Suprapubic skin (tissue), 4 donors: ENCODE data around the gene HOXC4. TPM values are rescaled to one million over a fixed set of nuclear protein-coding genes. Genes with fewer than 3 reads are reported as not detected.
A peak's percentile ranks its signal among the peaks of the same experiment; 100 is the strongest.

ENCODE experiments used
- DNase-seq, 2 donors: peaks; one replicate each; pipeline ENCODE4 v3.0.0-alpha.2; 2019; ENCODE audit warnings: low spot score in 2 of 2
- H3K27ac ChIP-seq: fragments of 200-600 bp; sonication (generic); one replicate; pipeline ENCODE4 v1.5.1; 2019
- H3K27me3 ChIP-seq: fragments of 200-600 bp; sonication (generic); one replicate; pipeline ENCODE4 v1.5.1; 2019
- H3K36me3 ChIP-seq: fragments of 200-600 bp; sonication (generic); one replicate; pipeline ENCODE4 v1.5.1; 2019
- H3K4me1 ChIP-seq: fragments of 200-600 bp; sonication (generic); one replicate; pipeline ENCODE4 v1.5.1; 2019
- H3K4me3 ChIP-seq: fragments of 200-600 bp; sonication (generic); one replicate; pipeline ENCODE4 v1.5.1; 2019; ENCODE audit warnings: mild to moderate bottlenecking
- H3K9me3 ChIP-seq: fragments of 200-600 bp; sonication (generic); one replicate; pipeline ENCODE4 v1.5.1; 2019
- EP300 ChIP-seq: sonication (generic); formaldehyde crosslinking; IDR thresholded peaks from one replicate; pipeline ENCODE4 v1.6.1; 2017; ENCODE audit warnings: antibody characterized with exemption
- POLR2A ChIP-seq, 2 donors: fragments of 450-650 bp; IDR thresholded peaks; one replicate each; pipeline ENCODE4 v1.6.1; 2017; ENCODE audit warnings: antibody characterized with exemption in 2 of 2, mild to moderate bottlenecking in 2 of 2, moderate library complexity in 2 of 2
- POLR2AphosphoS5 ChIP-seq, 3 donors: sonication (generic); formaldehyde crosslinking; IDR thresholded peaks; one replicate each; pipeline ENCODE4 v1.6.1; 2017; ENCODE audit warnings: antibody characterized with exemption in 3 of 3
- WGBS: methylation state at CpG from one replicate; pipeline ENCODE4 v1.1.5; 2018; 5-methylcytosine and 5-hydroxymethylcytosine counted together
- total RNA-seq, 4 donors: library from RNA; depleted of rRNA; stranded (reverse); fragments of >200 nt; gene quantifications; one replicate each; pipeline ENCODE4 v1.1.0, GENCODE V29; 2016
- TF ChIP-seq, protein P1 (sequence below), 2 donors: fragments of 200-600 bp in 1 of 2; fragments of 450-650 bp in 1 of 2; sonication (generic) in 1 of 2; IDR thresholded peaks; one replicate each; pipeline ENCODE4 v1.5.1; 2016 to 2019; ENCODE audit warnings: antibody characterized with exemption in 2 of 2, mild to moderate bottlenecking in 1 of 2, moderate library complexity in 1 of 2

The HOXC4 gene
- total RNA-seq, 4 donors from 2014 or later, result 1.4 to 4.7 (median 1.9) TPM

DNA sequence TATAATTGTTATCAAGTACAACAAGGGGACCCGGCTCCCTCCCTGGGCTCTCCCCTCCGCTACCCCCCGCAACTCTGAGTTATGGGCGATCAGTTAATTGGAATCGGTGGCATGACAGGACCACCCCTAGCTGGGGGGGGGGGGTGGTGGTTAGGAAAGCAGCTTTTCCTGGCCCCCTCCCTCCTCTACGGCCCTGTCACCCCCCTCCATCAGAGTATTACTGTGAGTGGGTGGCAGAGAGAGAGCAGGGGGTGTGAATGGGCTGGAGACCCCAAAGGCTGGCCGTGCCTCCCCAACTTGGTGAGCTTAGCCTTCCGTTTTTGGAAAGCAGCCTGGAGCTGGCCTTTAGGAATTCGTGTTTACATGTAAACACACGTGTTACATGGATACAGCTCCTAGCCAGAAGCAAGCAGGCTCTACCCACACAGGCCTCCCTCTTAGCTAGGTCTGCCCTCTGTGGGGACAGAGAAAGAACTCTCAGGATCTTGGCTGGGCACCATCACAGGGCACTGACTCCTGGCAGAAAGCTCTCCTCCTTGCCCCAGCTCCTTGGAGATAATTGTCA, 1.1 kb upstream of the HOXC4 start:
- TF ChIP-seq, protein P1, sequence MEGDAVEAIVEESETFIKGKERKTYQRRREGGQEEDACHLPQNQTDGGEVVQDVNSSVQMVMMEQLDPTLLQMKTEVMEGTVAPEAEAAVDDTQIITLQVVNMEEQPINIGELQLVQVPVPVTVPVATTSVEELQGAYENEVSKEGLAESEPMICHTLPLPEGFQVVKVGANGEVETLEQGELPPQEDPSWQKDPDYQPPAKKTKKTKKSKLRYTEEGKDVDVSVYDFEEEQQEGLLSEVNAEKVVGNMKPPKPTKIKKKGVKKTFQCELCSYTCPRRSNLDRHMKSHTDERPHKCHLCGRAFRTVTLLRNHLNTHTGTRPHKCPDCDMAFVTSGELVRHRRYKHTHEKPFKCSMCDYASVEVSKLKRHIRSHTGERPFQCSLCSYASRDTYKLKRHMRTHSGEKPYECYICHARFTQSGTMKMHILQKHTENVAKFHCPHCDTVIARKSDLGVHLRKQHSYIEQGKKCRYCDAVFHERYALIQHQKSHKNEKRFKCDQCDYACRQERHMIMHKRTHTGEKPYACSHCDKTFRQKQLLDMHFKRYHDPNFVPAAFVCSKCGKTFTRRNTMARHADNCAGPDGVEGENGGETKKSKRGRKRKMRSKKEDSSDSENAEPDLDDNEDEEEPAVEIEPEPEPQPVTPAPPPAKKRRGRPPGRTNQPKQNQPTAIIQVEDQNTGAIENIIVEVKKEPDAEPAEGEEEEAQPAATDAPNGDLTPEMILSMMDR (IDR thresholded peaks at IDR 0.05), result no peak
- TF ChIP-seq POLR2A (IDR thresholded peaks at IDR 0.05) (no peak), POLR2AphosphoS5 (IDR thresholded peaks at IDR 0.05) (no peak)
- Histone ChIP-seq H3K4me3 (peak overlapping the region; percentile 36), H3K4me1 (peaks cover 28% of the 10 kb centered on the region), H3K27me3 (peaks cover 12% of the 10 kb centered on the region), H3K36me3 (no peaks in the 10 kb centered on the region), H3K9me3 (no peaks in the 10 kb centered on the region), H3K27ac (peak overlapping the region; percentile 12)
- DNase-seq, result no peak
- 21% methylated on average over 10 of the region's 10 CpGs for WGBS

DNA sequence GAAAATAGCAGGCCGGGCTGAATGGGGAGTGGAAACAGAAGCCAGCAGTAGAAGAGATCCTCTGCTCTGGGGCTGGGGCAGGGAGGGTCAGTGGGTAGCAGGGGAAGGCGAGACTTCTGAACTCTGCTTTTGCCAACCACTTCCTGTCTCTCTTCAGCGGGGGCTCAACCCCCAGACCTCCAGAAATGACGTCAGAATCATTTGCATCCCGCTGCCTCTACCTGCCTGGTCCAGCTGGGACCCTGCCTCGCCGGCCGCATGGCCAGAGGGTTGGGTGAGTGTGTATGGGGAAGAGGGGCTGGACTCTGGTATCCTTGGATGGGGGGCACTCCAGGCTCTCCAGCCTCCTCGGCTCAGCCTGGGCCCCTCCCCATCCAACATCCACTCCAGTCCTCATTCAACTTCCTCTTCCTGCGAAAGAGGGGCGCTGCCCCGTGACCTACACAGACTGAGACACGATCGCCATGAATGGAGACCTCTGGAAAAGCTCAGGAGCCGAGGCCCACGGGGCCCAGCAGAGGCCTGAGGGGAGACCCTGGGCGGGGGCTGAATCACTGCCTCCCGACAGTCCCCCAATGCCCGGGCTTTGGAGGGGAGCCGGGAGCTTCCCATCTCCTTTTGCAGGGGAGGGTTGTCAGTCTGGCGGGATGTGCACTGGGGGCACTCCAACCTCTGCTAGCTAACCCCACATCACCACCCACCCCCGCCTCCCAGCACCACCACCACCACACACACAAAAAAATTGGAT, 458 bp upstream of the HOXC4 start:
- peak overlapping the region; percentile 12 for H3K27ac ChIP-seq
- no peak for DNase-seq
- no peaks in the 10 kb centered on the region for H3K36me3 ChIP-seq
- no peaks in the 10 kb centered on the region for H3K9me3 ChIP-seq
- peak overlapping the region; percentile 36 for H3K4me3 ChIP-seq
- H3K4me1 ChIP-seq, result peaks cover 28% of the 10 kb centered on the region
- 36% methylated on average over 8 of the region's 22 CpGs for WGBS
- peaks cover 12% of the 10 kb centered on the region for H3K27me3 ChIP-seq
- TF ChIP-seq POLR2AphosphoS5 (IDR thresholded peaks at IDR 0.05) (no peak), POLR2A (IDR thresholded peaks at IDR 0.05) (no peak), EP300 (no peak)
- TF ChIP-seq, protein P1 (IDR thresholded peaks at IDR 0.05), result no peak

DNA sequence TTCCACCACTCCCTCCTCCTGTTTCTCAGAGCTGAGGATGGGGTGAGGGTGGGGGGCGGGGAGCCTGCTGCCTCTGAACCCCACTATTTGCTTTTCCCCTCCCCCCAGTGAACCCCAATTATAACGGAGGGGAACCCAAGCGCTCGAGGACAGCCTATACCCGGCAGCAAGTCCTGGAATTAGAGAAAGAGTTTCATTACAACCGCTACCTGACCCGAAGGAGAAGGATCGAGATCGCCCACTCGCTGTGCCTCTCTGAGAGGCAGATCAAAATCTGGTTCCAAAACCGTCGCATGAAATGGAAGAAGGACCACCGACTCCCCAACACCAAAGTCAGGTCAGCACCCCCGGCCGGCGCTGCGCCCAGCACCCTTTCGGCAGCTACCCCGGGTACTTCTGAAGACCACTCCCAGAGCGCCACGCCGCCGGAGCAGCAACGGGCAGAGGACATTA, 1.1 kb downstream of the HOXC4 start:
- Histone ChIP-seq H3K27ac (no peak overlapping the region), H3K27me3 (peaks cover 12% of the 10 kb centered on the region), H3K36me3 (no peaks in the 10 kb centered on the region), H3K4me3 (no peak overlapping the region), H3K4me1 (peaks cover 28% of the 10 kb centered on the region), H3K9me3 (no peaks in the 10 kb centered on the region)
- DNase-seq, result no peak
- 78% methylated on average over 24 of the region's 24 CpGs for WGBS
- TF ChIP-seq, protein P1 (IDR thresholded peaks at IDR 0.05), result no peak
- no peak for TF ChIP-seq POLR2A (IDR thresholded peaks at IDR 0.05)
- no peak for TF ChIP-seq POLR2AphosphoS5 (IDR thresholded peaks at IDR 0.05)
- TF ChIP-seq EP300, result no peak

DNA sequence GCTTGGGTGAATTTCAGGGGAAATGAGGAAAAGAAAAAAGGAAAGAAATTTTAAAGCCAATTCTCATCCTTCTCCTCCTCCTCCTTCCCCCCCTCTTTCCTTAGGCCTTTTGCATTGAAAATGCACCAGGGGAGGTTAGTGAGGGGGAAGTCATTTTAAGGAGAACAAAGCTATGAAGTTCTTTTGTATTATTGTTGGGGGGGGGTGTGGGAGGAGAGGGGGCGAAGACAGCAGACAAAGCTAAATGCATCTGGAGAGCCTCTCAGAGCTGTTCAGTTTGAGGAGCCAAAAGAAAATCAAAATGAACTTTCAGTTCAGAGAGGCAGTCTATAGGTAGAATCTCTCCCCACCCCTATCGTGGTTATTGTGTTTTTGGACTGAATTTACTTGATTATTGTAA, 1.9 kb downstream of the HOXC4 start:
- Histone ChIP-seq H3K4me3 (no peak overlapping the region), H3K4me1 (peaks cover 28% of the 10 kb centered on the region), H3K36me3 (no peaks in the 10 kb centered on the region), H3K27me3 (peaks cover 12% of the 10 kb centered on the region), H3K9me3 (no peaks in the 10 kb centered on the region), H3K27ac (no peak overlapping the region)
- DNase-seq, result no peak
- WGBS, result 81% methylated on average over 2 of the region's 2 CpGs
- no peak for TF ChIP-seq POLR2AphosphoS5 (IDR thresholded peaks at IDR 0.05)
- no peak for TF ChIP-seq POLR2A (IDR thresholded peaks at IDR 0.05)
- TF ChIP-seq EP300, result no peak
- TF ChIP-seq, protein P1 (IDR thresholded peaks at IDR 0.05), result no peak

DNA sequence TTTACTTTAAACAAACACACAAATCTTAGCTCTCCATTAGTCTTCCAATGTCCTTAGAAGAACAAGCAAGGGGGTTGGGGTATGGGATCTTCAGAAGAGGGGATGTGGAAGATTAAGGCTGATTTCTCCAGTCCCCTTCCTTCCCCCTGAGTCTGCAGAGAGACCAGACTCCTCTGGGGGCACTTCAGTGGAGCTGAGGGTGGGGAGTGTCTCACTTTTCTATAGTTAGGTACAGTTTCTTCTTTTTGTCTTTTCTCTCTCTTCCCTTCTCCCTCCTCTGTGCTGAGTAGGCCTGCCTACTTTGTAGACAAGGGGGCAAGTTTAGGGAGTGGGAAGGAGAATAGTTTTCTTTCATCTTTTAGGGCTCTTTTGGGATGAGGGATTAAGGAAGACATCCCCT, 2.5 kb downstream of the HOXC4 start:
- peaks cover 24% of the 10 kb centered on the region for H3K4me1 ChIP-seq
- no peaks in the 10 kb centered on the region for H3K36me3 ChIP-seq
- no peaks in the 10 kb centered on the region for H3K9me3 ChIP-seq
- TF ChIP-seq POLR2A (IDR thresholded peaks at IDR 0.05), result no peak
- no peak for TF ChIP-seq POLR2AphosphoS5 (IDR thresholded peaks at IDR 0.05)
- TF ChIP-seq, protein P1 (IDR thresholded peaks at IDR 0.05), result no peak
- no peak for TF ChIP-seq EP300
- H3K4me3 ChIP-seq, result no peak overlapping the region
- peaks cover 12% of the 10 kb centered on the region for H3K27me3 ChIP-seq
- no peak overlapping the region for H3K27ac ChIP-seq
- no peak for DNase-seq
